Measurements from ENCODE around the gene WDR91.

DNA sequence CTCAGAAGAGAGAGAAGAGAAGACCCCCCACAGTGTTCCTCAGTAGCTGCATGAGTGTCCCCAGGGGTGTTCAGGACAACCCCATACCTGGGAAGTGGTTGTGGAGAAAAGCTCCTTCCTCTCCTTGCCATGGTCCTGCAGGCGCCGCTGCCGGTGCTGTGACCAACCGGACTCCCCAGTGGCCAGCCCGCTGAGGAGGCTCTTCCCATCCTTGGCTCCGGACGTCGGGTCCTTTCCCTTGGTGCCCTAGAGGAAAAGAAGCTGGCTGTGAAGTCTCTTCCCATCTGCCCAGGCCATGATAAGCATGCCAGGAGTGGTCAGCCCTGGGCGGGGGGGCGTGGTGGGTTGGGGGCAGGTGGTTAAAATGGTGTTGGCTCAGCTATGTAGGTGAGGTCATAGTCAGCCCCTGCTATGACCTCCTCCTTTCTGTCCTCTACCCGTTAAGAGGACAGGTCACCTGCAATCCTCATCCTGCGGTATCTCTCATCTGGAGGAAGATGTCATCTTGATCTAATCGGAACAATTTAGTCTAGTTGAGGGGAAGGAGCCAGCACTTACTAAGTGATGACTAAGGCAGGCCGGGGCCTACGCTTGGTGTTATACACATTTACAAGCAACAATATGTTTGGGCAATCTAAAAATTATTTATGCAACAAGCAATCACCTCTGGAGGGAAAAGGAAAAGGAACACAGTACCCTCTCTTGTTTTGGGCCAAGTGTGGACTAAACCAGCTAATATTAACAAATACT is 13.2 kb downstream of the WDR91 start:
- TF ChIP-seq YY1 (IDR thresholded peaks at IDR 0.05; ENCODE audit: insufficient read depth, insufficient read length) (no peak), ZNF274 (IDR thresholded peaks at IDR 0.05; ENCODE audit: low read depth, low read length) (no peak)

All from NT2/D1 (cell line).